VCaP (cell line): ENCODE data around the gene ZNF578.

Source experiments
- H3K27ac ChIP-seq: fragments of 450-650 bp; 2 replicates; pipeline ENCODE4 v1.5.1; 2017
- CTCF ChIP-seq: fragments of 450-650 bp; conservative IDR thresholded peaks from 2 replicates; pipeline ENCODE4 v1.5.1; 2017; ENCODE audit warnings: mild to moderate bottlenecking, moderate library complexity

Gene ZNF578

DNA sequence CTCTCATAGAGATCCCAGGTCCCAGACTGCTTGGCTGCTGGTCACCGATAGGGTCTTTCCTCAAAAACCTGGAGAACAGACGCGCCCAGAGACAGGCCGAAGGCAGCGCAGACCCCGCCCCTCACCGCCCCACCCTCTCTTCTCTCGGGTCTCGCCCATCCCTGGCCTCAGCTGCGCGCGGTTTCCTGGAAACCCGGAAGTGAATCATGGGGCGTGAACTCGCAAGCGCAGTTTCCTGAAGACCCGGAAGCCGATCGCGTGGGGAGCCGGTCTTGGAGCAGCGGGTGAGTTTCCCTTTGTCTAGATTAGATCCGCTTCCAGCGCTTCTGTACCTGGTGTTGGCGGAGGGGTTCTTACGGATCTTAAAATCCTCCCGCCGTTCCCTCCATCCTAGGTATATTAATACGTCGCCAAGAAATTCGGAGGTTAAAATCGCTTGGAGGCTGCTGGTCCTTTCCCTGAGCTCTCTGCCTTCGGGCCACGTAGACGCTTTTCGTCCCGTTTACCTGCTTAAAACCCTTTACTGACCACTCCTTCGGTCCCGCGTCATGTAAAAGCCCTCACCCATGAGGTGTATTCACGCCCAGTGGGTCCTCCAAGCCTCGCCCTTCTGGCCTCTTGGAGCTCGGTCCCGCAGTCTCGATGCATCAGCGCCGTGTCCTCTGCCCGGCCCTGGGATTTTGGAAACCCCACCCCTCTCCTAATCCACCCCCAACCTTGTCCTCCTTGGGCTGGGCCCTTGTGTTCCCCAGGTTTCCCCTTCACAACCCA lies at the start of gene ZNF578:
TSS of gene ZNF578 (plus strand) at position 230 of the 771 bp plus-strand sequence. CDS start 48,293 bp downstream, outside the sequence.
- TF ChIP-seq CTCF = no peak
- H3K27ac ChIP-seq = no peak within 1 kb of the TSS

GRCh38 chr19:52410276-52410675 lies 43.1 kb upstream of the ZNF578 start:
- TF ChIP-seq CTCF = no peak
- no peak overlapping the region for H3K27ac ChIP-seq

- no peak for TF ChIP-seq CTCF
These were observed 37.6 kb upstream of the ZNF578 start for GRCh38 chr19:52415711-52416110.

GRCh38 chr19:52428937-52429336 lies 24.4 kb upstream of the ZNF578 start, which contains the start of gene ZNF534:
Gene ZNF534 (plus strand): TSS chr19:52429148. CDS start chr19:52431475, 2,327 bp downstream.
- no peak for TF ChIP-seq CTCF

More at GRCh38 chr19:52415711-52416110, 37.6 kb upstream of the ZNF578 start:
- no peak overlapping the region for H3K27ac ChIP-seq

DNA sequence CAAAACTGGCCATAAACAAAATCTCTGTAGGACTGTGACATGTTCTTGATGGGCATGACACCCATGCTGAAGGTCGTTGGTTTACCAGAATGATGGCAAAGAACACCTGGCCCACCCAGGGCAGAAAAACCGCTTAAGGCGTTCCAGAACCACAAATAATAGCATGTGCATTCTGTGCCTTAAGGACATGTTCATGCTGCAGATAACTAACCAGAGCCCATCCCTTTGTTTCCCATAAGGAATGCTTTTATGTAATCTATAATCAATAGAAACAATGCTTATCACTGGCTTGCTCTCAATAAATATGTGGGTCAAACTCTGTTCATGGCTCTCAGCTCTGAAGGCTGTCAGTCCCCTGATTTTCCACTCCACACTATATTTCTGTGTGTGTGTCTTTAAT lies 11.2 kb upstream of the ZNF578 start:
- no peak overlapping the region for H3K27ac ChIP-seq
- TF ChIP-seq CTCF = no peak

More at GRCh38 chr19:52428937-52429336, 24.4 kb upstream of the ZNF578 start, which contains the start of gene ZNF534:
- H3K27ac ChIP-seq = no peak within 1 kb of the TSS

- no peak for TF ChIP-seq CTCF
- H3K27ac ChIP-seq = no peak overlapping the region
These were observed 8.8 kb upstream of the ZNF578 start for GRCh38 chr19:52444506-52444905.

GRCh38 chr19:52451241-52451640 lies 2.1 kb upstream of the ZNF578 start:
- H3K27ac ChIP-seq = no peak overlapping the region
- TF ChIP-seq CTCF = no peak
